ENCODE measurements around the gene GMCL2. TPM values are rescaled to one million over a fixed set of nuclear protein-coding genes. Genes with fewer than 3 reads are reported as not detected.

GMCL2 gene
- total RNA-seq, 1 donor from 2014 or later = not detected

GRCh38 chr5:178155065-178155464, 32.1 kb downstream of the GMCL2 start:
- Mint-ChIP-seq H3K27ac (no peak overlapping the region), H3K4me3 (ENCODE audit: low read depth) (no peak overlapping the region), H3K9me3 (ENCODE audit: low read depth) (no peaks in the 10 kb centered on the region), H3K36me3 (ENCODE audit: insufficient read depth) (peaks cover 4% of the 10 kb centered on the region), H3K4me1 (ENCODE audit: low read depth) (peaks cover 8% of the 10 kb centered on the region), H3K27me3 (no peaks in the 10 kb centered on the region)
- no peak for TF ChIP-seq CTCF (IDR thresholded peaks at IDR 0.05; ENCODE audit: unreplicated experiment)
- no peak for DNase-seq (ENCODE audit: low spot score, unreplicated experiment)

GRCh38 chr5:178153530-178154340, 33.4 kb downstream of the GMCL2 start, which contains the start of gene NHP2:
Gene NHP2, minus strand, starts transcription at chr5:178153885. Its CDS starts 68 bp downstream, at chr5:178153817.
- Mint-ChIP-seq H3K36me3 (ENCODE audit: insufficient read depth) (peaks cover 4% of the 10 kb centered on the region), H3K4me3 (ENCODE audit: low read depth) (peak within 1 kb of the TSS; percentile 95), H3K9me3 (ENCODE audit: low read depth) (no peaks in the 10 kb centered on the region), H3K27ac (peak within 1 kb of the TSS; percentile 92), H3K4me1 (ENCODE audit: low read depth) (peaks cover 8% of the 10 kb centered on the region), H3K27me3 (no peaks in the 10 kb centered on the region)
- TF ChIP-seq CTCF (IDR thresholded peaks at IDR 0.05; ENCODE audit: unreplicated experiment) = no peak
- DNase-seq (ENCODE audit: low spot score, unreplicated experiment) = peak; percentile 95

- Mint-ChIP-seq H3K4me3 (ENCODE audit: low read depth) (peak overlapping the region; percentile 95), H3K27ac (peak overlapping the region; percentile 76), H3K36me3 (ENCODE audit: insufficient read depth) (peaks cover 6% of the 10 kb centered on the region), H3K4me1 (ENCODE audit: low read depth) (peaks cover 8% of the 10 kb centered on the region), H3K27me3 (no peaks in the 10 kb centered on the region), H3K9me3 (ENCODE audit: low read depth) (no peaks in the 10 kb centered on the region)
- TF ChIP-seq CTCF (IDR thresholded peaks at IDR 0.05; ENCODE audit: unreplicated experiment) = no peak
- no peak for DNase-seq (ENCODE audit: low spot score, unreplicated experiment)
Measured at GRCh38 chr5:178152491-178153444, 34.4 kb downstream of the GMCL2 start.

DNA sequence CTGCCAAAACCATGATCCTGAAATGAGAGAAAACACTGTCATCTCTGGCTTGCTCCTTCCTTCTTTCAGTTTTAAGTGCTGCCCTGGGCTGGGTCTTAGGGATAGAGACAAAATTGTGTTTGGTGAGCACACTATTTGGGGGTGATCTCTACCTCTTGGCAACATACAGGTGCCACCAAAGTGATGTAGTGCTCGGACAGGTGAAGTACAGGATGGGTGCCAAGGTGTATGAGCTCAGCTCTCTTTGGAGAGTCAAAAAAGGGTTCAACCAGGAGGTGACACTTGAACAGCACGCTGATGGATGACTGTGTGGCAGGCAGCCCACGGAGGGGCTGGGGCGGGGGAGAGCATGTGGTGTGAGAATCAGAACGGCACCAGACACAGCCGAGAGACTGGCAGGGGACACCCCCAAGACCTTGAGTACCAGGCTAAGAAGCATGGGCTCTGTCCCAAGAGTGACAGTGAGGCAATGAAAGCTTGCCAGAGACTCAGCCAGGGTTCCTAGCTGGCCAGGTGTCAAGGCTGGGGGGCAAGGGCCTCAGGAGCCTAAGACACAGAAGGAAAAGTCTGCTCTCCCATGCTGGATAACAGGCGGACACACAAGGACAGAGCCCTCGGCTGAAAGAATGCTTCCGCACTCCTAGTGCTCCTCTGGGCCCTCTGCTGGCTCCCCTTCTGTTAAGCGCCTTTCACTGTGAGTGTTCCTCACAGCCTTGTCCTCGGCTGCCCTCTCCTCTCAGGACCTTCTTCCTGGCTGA, 36.0 kb downstream of the GMCL2 start:
- no peak for DNase-seq (ENCODE audit: low spot score, unreplicated experiment)
- Mint-ChIP-seq H3K4me3 (ENCODE audit: low read depth) (peak overlapping the region; percentile 44), H3K27ac (no peak overlapping the region), H3K27me3 (no peaks in the 10 kb centered on the region), H3K4me1 (ENCODE audit: low read depth) (peaks cover 8% of the 10 kb centered on the region), H3K36me3 (ENCODE audit: insufficient read depth) (peaks cover 9% of the 10 kb centered on the region), H3K9me3 (ENCODE audit: low read depth) (no peaks in the 10 kb centered on the region)
- TF ChIP-seq CTCF (IDR thresholded peaks at IDR 0.05; ENCODE audit: unreplicated experiment) = no peak
